Measurements from ENCODE around the gene ZNF184. TPM values are rescaled to one million over a fixed set of nuclear protein-coding genes. Genes with fewer than 3 reads are reported as not detected.

ZNF184 gene
- total RNA-seq, 1 experiment from 2014 or later: 18.8 TPM

GRCh38 chr6:27494103-27494502 lies 21.2 kb upstream of the ZNF184 start:
- H3K4me2 ChIP-seq (ENCODE audit: low read depth, low read length, poor library complexity, severe bottlenecking): no peak overlapping the region
- no peaks in the 10 kb centered on the region for H3K27me3 ChIP-seq (ENCODE audit: low read length)
- H3K79me2 ChIP-seq (ENCODE audit: low read length): no peaks in the 10 kb centered on the region
- H3K4me3 ChIP-seq (ENCODE audit: low read length): no peak overlapping the region
- H3K27ac ChIP-seq (ENCODE audit: low read length): no peak overlapping the region
- no peak for DNase-seq
- H3K4me1 ChIP-seq (ENCODE audit: low read length): no peaks in the 10 kb centered on the region
- no peak overlapping the region for H2AFZ ChIP-seq (ENCODE audit: low read length)
- H3K36me3 ChIP-seq (ENCODE audit: insufficient read depth, low read length): no peaks in the 10 kb centered on the region
- no peaks in the 10 kb centered on the region for H3K9me2 ChIP-seq (replicated peaks; ENCODE audit: insufficient read depth, low read length)
- H3K9ac ChIP-seq (ENCODE audit: low read length): no peak overlapping the region
- no peaks in the 10 kb centered on the region for H4K20me1 ChIP-seq (ENCODE audit: insufficient read depth, low read depth, low read length)
- H3K9me3 ChIP-seq (ENCODE audit: low read length): no peaks in the 10 kb centered on the region

GRCh38 chr6:27492631-27493190 lies 19.8 kb upstream of the ZNF184 start:
- Histone ChIP-seq H4K20me1 (ENCODE audit: insufficient read depth, low read depth, low read length) (no peaks in the 10 kb centered on the region), H3K4me2 (ENCODE audit: low read depth, low read length, poor library complexity, severe bottlenecking) (no peak overlapping the region), H3K27me3 (ENCODE audit: low read length) (no peaks in the 10 kb centered on the region), H3K9me2 (replicated peaks; ENCODE audit: insufficient read depth, low read length) (no peaks in the 10 kb centered on the region), H3K9ac (ENCODE audit: low read length) (no peak overlapping the region), H3K79me2 (ENCODE audit: low read length) (no peaks in the 10 kb centered on the region), H3K27ac (ENCODE audit: low read length) (no peak overlapping the region), H3K36me3 (ENCODE audit: insufficient read depth, low read length) (no peaks in the 10 kb centered on the region), H3K4me1 (ENCODE audit: low read length) (no peaks in the 10 kb centered on the region), H3K9me3 (ENCODE audit: low read length) (no peaks in the 10 kb centered on the region), H3K4me3 (ENCODE audit: low read length) (no peak overlapping the region), H2AFZ (ENCODE audit: low read length) (no peak overlapping the region)
- DNase-seq: no peak

GRCh38 chr6:27479319-27480182 lies 6.6 kb upstream of the ZNF184 start:
- no peaks in the 10 kb centered on the region for H3K9me3 ChIP-seq (ENCODE audit: low read length)
- H2AFZ ChIP-seq (ENCODE audit: low read length): peak overlapping the region; percentile 96
- peak overlapping the region; percentile 69 for H3K4me3 ChIP-seq (ENCODE audit: low read length)
- no peaks in the 10 kb centered on the region for H3K79me2 ChIP-seq (ENCODE audit: low read length)
- H3K9ac ChIP-seq (ENCODE audit: low read length): peak overlapping the region; percentile 66
- H3K4me2 ChIP-seq (ENCODE audit: low read depth, low read length, poor library complexity, severe bottlenecking): peak overlapping the region; percentile 83
- peak overlapping the region; percentile 63 for H3K27ac ChIP-seq (ENCODE audit: low read length)
- no peaks in the 10 kb centered on the region for H3K9me2 ChIP-seq (replicated peaks; ENCODE audit: insufficient read depth, low read length)
- H3K36me3 ChIP-seq (ENCODE audit: insufficient read depth, low read length): no peaks in the 10 kb centered on the region
- no peaks in the 10 kb centered on the region for H4K20me1 ChIP-seq (ENCODE audit: insufficient read depth, low read depth, low read length)
- no peaks in the 10 kb centered on the region for H3K27me3 ChIP-seq (ENCODE audit: low read length)
- peaks cover 25% of the 10 kb centered on the region for H3K4me1 ChIP-seq (ENCODE audit: low read length)
- DNase-seq: peak; percentile 92

GRCh38 chr6:27478706-27479318 lies 5.9 kb upstream of the ZNF184 start:
- peak overlapping the region; percentile 69 for H3K4me3 ChIP-seq (ENCODE audit: low read length)
- H4K20me1 ChIP-seq (ENCODE audit: insufficient read depth, low read depth, low read length): no peaks in the 10 kb centered on the region
- no peaks in the 10 kb centered on the region for H3K9me2 ChIP-seq (replicated peaks; ENCODE audit: insufficient read depth, low read length)
- no peaks in the 10 kb centered on the region for H3K9me3 ChIP-seq (ENCODE audit: low read length)
- no peaks in the 10 kb centered on the region for H3K79me2 ChIP-seq (ENCODE audit: low read length)
- DNase-seq: peak; percentile 93
- no peaks in the 10 kb centered on the region for H3K27me3 ChIP-seq (ENCODE audit: low read length)
- peak overlapping the region; percentile 83 for H3K4me2 ChIP-seq (ENCODE audit: low read depth, low read length, poor library complexity, severe bottlenecking)
- H3K36me3 ChIP-seq (ENCODE audit: insufficient read depth, low read length): no peaks in the 10 kb centered on the region
- H3K9ac ChIP-seq (ENCODE audit: low read length): peak overlapping the region; percentile 66
- peak overlapping the region; percentile 91 for H2AFZ ChIP-seq (ENCODE audit: low read length)
- peak overlapping the region; percentile 63 for H3K27ac ChIP-seq (ENCODE audit: low read length)
- peaks cover 25% of the 10 kb centered on the region for H3K4me1 ChIP-seq (ENCODE audit: low read length)

GRCh38 chr6:27478141-27478705 lies 5.3 kb upstream of the ZNF184 start:
- Histone ChIP-seq H3K27ac (ENCODE audit: low read length) (peak overlapping the region; percentile 63), H3K4me1 (ENCODE audit: low read length) (peaks cover 25% of the 10 kb centered on the region), H2AFZ (ENCODE audit: low read length) (peak overlapping the region; percentile 91), H3K4me2 (ENCODE audit: low read depth, low read length, poor library complexity, severe bottlenecking) (peak overlapping the region; percentile 83), H3K4me3 (ENCODE audit: low read length) (peak overlapping the region; percentile 69), H3K9me3 (ENCODE audit: low read length) (no peaks in the 10 kb centered on the region), H3K79me2 (ENCODE audit: low read length) (no peaks in the 10 kb centered on the region), H3K9ac (ENCODE audit: low read length) (peak overlapping the region; percentile 66), H3K9me2 (replicated peaks; ENCODE audit: insufficient read depth, low read length) (no peaks in the 10 kb centered on the region), H3K27me3 (ENCODE audit: low read length) (no peaks in the 10 kb centered on the region), H4K20me1 (ENCODE audit: insufficient read depth, low read depth, low read length) (no peaks in the 10 kb centered on the region), H3K36me3 (ENCODE audit: insufficient read depth, low read length) (no peaks in the 10 kb centered on the region)
- peak; percentile 72 for DNase-seq

GRCh38 chr6:27477318-27478013 lies 4.6 kb upstream of the ZNF184 start:
- Histone ChIP-seq H4K20me1 (ENCODE audit: insufficient read depth, low read depth, low read length) (no peaks in the 10 kb centered on the region), H3K4me2 (ENCODE audit: low read depth, low read length, poor library complexity, severe bottlenecking) (peak overlapping the region; percentile 83), H3K79me2 (ENCODE audit: low read length) (peaks cover under 1% of the 10 kb centered on the region; the same call in 1 of the 2 replicates), H2AFZ (ENCODE audit: low read length) (peak overlapping the region; percentile 91), H3K9me2 (replicated peaks; ENCODE audit: insufficient read depth, low read length) (no peaks in the 10 kb centered on the region), H3K9ac (ENCODE audit: low read length) (peak overlapping the region; percentile 66), H3K4me1 (ENCODE audit: low read length) (peaks cover 25% of the 10 kb centered on the region), H3K36me3 (ENCODE audit: insufficient read depth, low read length) (no peaks in the 10 kb centered on the region), H3K9me3 (ENCODE audit: low read length) (no peaks in the 10 kb centered on the region), H3K4me3 (ENCODE audit: low read length) (peak overlapping the region; percentile 69), H3K27ac (ENCODE audit: low read length) (peak overlapping the region; percentile 63; the same call in 1 of the 2 replicates), H3K27me3 (ENCODE audit: low read length) (no peaks in the 10 kb centered on the region)
- DNase-seq: no peak

GRCh38 chr6:27476090-27476489 lies 3.2 kb upstream of the ZNF184 start:
- H3K4me1 ChIP-seq (ENCODE audit: low read length): peaks cover 32% of the 10 kb centered on the region
- H2AFZ ChIP-seq (ENCODE audit: low read length): no peak overlapping the region
- no peak overlapping the region for H3K4me3 ChIP-seq (ENCODE audit: low read length)
- H3K9me3 ChIP-seq (ENCODE audit: low read length): no peaks in the 10 kb centered on the region
- H3K36me3 ChIP-seq (ENCODE audit: insufficient read depth, low read length): 0 out of 2 replicates have a peak, but pooled peaks cover 3% of the 10 kb centered on the region
- no peaks in the 10 kb centered on the region for H3K27me3 ChIP-seq (ENCODE audit: low read length)
- peaks cover 14% of the 10 kb centered on the region for H3K79me2 ChIP-seq (ENCODE audit: low read length)
- H4K20me1 ChIP-seq (ENCODE audit: insufficient read depth, low read depth, low read length): no peaks in the 10 kb centered on the region
- no peak overlapping the region for H3K4me2 ChIP-seq (ENCODE audit: low read depth, low read length, poor library complexity, severe bottlenecking)
- H3K9ac ChIP-seq (ENCODE audit: low read length): no peak overlapping the region
- no peaks in the 10 kb centered on the region for H3K9me2 ChIP-seq (replicated peaks; ENCODE audit: insufficient read depth, low read length)
- no peak for DNase-seq
- H3K27ac ChIP-seq (ENCODE audit: low read length): no peak overlapping the region
